Stimulated activated CD8-positive, alpha-beta memory T cell treated with anti-CD3 and anti-CD28 coated beads, Interleukin-15, amount 100 ng/mL, for 24 hours (primary cell): Measurements from ENCODE around the gene NHLRC1.
A peak's percentile ranks its signal among the peaks of the same experiment; 100 is the strongest.
"Not testable (repeated sequence)": the region's sequence is repeated elsewhere in the genome, so short reads cannot be mapped to it uniquely, and the experiment has no call there.

Experiments
- DNase-seq: peaks from one replicate; pipeline ENCODE4 v3.0.0-alpha.2; 2020; ENCODE audit warnings: low read depth

NHLRC1 gene

GRCh38 chr6:18122128-18123093 is at the start of gene NHLRC1:
TSS of gene NHLRC1 (minus strand) at chr6:18122677. CDS start at chr6:18122606, 71 bp downstream.
- peak; percentile 41 for DNase-seq

GRCh38 chr6:18171871-18172270 is 49.4 kb upstream of the NHLRC1 start:
- no peak for DNase-seq

GRCh38 chr6:18168264-18168663 is 45.8 kb upstream of the NHLRC1 start:
- no peak for DNase-seq

GRCh38 chr6:18166312-18167036 is 44.0 kb upstream of the NHLRC1 start:
- DNase-seq, result no peak

- DNase-seq, result no peak
Measured at GRCh38 chr6:18165751-18166150, 43.3 kb upstream of the NHLRC1 start.

GRCh38 chr6:18162401-18162800 is 39.9 kb upstream of the NHLRC1 start:
- no peak for DNase-seq

GRCh38 chr6:18161431-18161830 is 39.0 kb upstream of the NHLRC1 start:
- no peak for DNase-seq

GRCh38 chr6:18160911-18161310 is 38.4 kb upstream of the NHLRC1 start:
- DNase-seq, result no peak

GRCh38 chr6:18155864-18156421 is 33.5 kb upstream of the NHLRC1 start:
- DNase-seq, result no peak

GRCh38 chr6:18155150-18155863 is 32.8 kb upstream of the NHLRC1 start, which contains the start of gene KDM1B:
TSS of gene KDM1B (plus strand) at chr6:18155422. CDS start at chr6:18159896, 4,474 bp downstream.
- DNase-seq, result peak; percentile 97

- DNase-seq, result no peak
Measured at GRCh38 chr6:18154507-18155149, 32.2 kb upstream of the NHLRC1 start, which contains the start of gene TPMT. TSS of gene TPMT (minus strand) at chr6:18155077. CDS start at chr6:18149127, 5,950 bp downstream.

- no peak for DNase-seq
Measured at GRCh38 chr6:18153311-18153703, 30.8 kb upstream of the NHLRC1 start.

GRCh38 chr6:18151801-18152200 is 29.3 kb upstream of the NHLRC1 start:
- no peak for DNase-seq

- not testable (repeated sequence) for DNase-seq
Measured at GRCh38 chr6:18151391-18151790, 28.9 kb upstream of the NHLRC1 start.

GRCh38 chr6:18148304-18149025 is 26.0 kb upstream of the NHLRC1 start:
- DNase-seq, result no peak

- DNase-seq, result no peak
Measured at GRCh38 chr6:18147616-18148015, 25.1 kb upstream of the NHLRC1 start.

- DNase-seq, result no peak
Measured at GRCh38 chr6:18147160-18147559, 24.7 kb upstream of the NHLRC1 start.

- no peak for DNase-seq
Measured at GRCh38 chr6:18142591-18142861, 20.0 kb upstream of the NHLRC1 start.

GRCh38 chr6:18141805-18142590 is 19.5 kb upstream of the NHLRC1 start:
- DNase-seq, result no peak
